NCI-H524 treated with DMSO at 0.1 percent for 48 hours (cell line): Measurements from ENCODE around the gene MDC1.
A peak's percentile ranks its signal among the peaks of the same experiment; 100 is the strongest.
"Not testable (repeated sequence)": the region's sequence is repeated elsewhere in the genome, so short reads cannot be mapped to it uniquely, and the experiment has no call there.

ENCODE experiments used
- DNase-seq: peaks from one replicate; lab custom pipeline; 2025; lab: John Stamatoyannopoulos, UW

MDC1 gene

GRCh38 chr6:30717129-30717844 is at the start of gene MDC1:
Gene MDC1 (minus strand): TSS chr6:30717281. CDS start chr6:30715175, 2,106 bp downstream.
- DNase-seq, result peak; percentile 99

- DNase-seq, result no peak
These were observed 49.5 kb upstream of the MDC1 start for GRCh38 chr6:30766461-30767157.

GRCh38 chr6:30765495-30765894 is 48.4 kb upstream of the MDC1 start:
- not testable (repeated sequence) for DNase-seq

GRCh38 chr6:30764490-30765043 is 47.5 kb upstream of the MDC1 start:
- DNase-seq, result not testable (repeated sequence)

- peak; percentile 65 for DNase-seq
These were observed 46.8 kb upstream of the MDC1 start for GRCh38 chr6:30763618-30764489.

- DNase-seq, result no peak
These were observed 46.1 kb upstream of the MDC1 start for GRCh38 chr6:30763155-30763617.

GRCh38 chr6:30761791-30762429 is 44.8 kb upstream of the MDC1 start:
- DNase-seq, result no peak

- DNase-seq, result no peak
These were observed 43.5 kb upstream of the MDC1 start for GRCh38 chr6:30760549-30760948.

- no peak for DNase-seq
These were observed 42.6 kb upstream of the MDC1 start for GRCh38 chr6:30759575-30760239.

- no peak for DNase-seq
These were observed 40.3 kb upstream of the MDC1 start for GRCh38 chr6:30757261-30757904.

- DNase-seq, result not testable (repeated sequence)
These were observed 39.4 kb upstream of the MDC1 start for GRCh38 chr6:30756405-30757003.

- no peak for DNase-seq
These were observed 37.5 kb upstream of the MDC1 start for GRCh38 chr6:30754631-30755030.

GRCh38 chr6:30752157-30752927 is 35.3 kb upstream of the MDC1 start:
- no peak for DNase-seq

- no peak for DNase-seq
These were observed 33.2 kb upstream of the MDC1 start for GRCh38 chr6:30750379-30750668.

GRCh38 chr6:30749554-30750378 is 32.7 kb upstream of the MDC1 start:
- DNase-seq, result no peak

GRCh38 chr6:30748851-30749540 is 31.9 kb upstream of the MDC1 start:
- DNase-seq, result no peak

- DNase-seq, result no peak
These were observed 31.1 kb upstream of the MDC1 start for GRCh38 chr6:30747902-30748769.
